HG03354 (cell line): ENCODE results near the gene KIFAP3.
"Not testable (repeated sequence)": the region's sequence is repeated elsewhere in the genome, so short reads cannot be mapped to it uniquely, and the experiment has no call there.

Source experiments
- ATAC-seq: cut with Tn5 transposase; IDR thresholded peaks from one replicate; pipeline ENCODE4 v1.9.1; 2021; ENCODE audit warnings: mild to moderate bottlenecking; ENCODE audit not compliant: unreplicated experiment, poor library complexity, severe bottlenecking

Gene KIFAP3

DNA sequence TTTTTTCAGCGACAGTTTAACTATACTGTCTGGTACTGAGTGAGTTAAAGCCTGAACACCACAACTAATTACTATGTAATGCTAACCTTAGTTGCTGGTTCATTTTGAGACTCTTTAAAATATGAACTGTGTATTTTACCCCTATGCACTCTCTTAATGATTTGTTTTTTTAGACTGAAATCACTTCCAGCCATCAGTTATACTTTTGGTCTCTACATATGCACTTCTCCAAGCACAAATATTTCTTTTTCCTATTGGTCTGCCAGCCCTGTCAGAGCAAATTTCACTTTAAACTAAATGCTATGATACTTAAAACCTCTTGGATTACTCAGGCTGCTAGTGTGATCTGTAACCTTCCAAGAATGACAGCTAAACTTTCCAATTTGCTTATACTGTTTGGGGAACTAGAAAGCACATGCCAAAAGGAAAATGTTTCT is 142.7 kb downstream of the KIFAP3 start:
- no peak for ATAC-seq

GRCh38 chr1:169929210-169929526 is 145.3 kb downstream of the KIFAP3 start:
- no peak for ATAC-seq

- peak; percentile 81 for ATAC-seq
These were observed 145.9 kb downstream of the KIFAP3 start for GRCh38 chr1:169928438-169929209.

DNA sequence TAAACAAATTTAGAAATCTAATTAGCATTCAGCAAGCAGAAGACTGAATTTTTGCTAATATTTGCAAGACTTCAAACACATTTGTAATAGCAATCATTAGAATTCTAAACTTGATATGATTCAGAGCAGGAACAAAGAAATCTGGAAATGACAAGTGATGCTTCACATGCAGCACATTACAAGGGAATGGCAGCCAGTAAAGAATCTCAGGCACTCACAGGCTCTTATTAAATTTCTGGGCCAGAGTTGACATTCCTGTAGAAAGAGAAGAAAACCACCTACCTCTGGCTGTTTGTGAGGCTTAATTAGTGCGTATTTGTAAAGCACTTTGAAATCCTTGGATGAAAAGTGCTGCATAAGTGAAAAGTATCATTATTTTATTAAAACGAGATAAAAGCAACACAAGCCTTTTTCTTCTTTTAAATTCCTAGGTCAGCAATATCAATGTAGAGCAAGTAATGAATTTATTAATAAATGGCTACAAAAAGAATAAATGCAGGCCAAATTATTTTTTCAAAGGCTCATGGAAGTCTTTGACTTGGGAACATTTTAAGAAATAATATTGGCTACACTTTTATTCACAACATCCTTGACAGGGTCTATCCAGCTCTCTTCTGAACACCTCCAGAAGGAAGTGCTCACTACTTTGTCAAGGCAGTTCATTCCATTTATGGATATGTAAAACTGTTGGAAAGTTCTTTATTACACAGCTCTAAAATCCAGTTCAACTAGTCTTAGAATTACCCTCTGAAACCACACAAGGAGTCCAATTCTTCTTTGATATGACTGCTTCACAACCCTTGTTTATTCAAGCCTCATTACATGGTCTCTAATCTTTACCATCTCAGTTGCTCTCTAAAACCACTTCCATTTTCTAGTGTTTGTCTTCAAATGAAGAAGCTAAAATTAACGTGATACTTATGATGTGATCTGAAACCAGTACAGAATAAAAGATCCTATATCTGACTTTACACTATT is 148.7 kb downstream of the KIFAP3 start:
- peak; percentile 52 for ATAC-seq

GRCh38 chr1:169924829-169925228 is 149.7 kb downstream of the KIFAP3 start:
- ATAC-seq: no peak

DNA sequence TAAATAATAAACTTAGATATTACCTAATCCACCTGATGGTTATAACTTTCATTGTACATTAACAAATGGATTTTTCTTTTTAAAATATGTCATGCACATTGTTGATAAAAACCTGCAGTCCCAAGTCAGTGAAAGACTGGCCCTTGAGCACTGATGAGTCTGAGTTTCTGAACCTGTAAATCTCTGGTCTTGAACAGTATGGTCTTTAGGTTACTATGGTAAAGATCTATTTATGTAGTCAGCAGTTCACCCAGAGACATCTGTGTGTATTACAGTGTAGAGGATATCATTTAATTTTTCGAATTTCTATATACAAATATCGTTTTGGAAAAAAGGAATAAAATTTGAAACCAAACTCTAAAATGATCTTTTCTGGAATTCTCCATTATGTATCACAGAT is 150.4 kb downstream of the KIFAP3 start:
- no peak for ATAC-seq

DNA sequence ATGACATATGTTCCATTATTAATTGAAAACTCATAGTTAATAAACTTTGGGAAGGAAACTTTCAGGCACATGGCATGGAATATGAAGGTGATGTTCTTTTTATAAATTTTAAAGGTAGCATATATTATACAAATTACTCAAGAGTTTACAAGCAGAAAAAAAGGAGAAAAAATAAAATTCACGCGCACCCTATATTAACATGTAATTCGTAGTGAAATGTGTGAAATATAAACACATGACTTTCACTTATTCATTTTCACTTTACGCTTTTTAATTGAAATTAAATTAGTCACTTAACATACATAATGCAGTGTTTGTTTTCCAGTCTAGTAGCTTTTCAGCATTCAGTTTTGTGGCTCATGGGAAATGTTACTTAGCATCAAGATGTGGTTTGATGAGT is 153.4 kb downstream of the KIFAP3 start:
- no peak for ATAC-seq

DNA sequence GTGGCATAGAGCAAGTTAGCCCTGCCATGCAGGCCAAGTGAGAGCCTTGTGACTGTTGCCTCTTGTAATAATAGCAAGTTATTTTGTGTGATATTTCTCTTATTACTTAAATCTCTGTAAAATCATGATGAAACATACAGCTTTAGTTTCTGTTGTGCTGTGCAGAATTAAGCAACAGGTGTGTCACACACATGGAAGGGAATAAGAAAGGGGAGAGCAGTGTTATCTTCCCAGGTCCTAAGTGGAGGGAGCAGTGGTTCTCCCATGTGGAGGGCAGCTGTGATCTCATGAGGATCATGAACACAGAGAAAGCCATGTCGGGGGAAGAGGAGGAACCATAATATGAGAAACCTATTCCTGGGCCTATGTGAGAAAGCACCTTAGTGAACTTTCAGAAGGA is 155.6 kb downstream of the KIFAP3 start:
- no peak for ATAC-seq

GRCh38 chr1:169918220-169918619 is 156.3 kb downstream of the KIFAP3 start:
- not testable (repeated sequence) for ATAC-seq

GRCh38 chr1:169915150-169915549 is 159.3 kb downstream of the KIFAP3 start:
- ATAC-seq: no peak

DNA sequence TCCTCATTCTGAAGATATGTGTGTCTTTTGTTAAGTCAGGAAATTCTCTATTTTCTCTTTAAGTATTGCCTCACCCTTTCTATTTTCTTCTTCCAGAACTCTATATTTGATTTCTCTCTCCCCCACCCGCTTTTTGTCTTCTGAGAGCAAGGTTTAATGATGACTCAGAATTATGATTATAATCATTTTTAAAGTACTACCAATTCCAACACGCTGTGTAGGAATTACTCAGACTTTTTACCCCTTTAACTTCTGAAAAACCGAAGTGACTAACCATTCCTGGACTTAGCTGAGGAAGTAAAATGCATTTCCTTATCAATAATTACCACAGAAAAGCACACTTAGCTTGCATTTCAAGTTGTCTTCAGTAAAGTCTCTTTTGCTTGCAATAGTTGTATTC is 160.0 kb downstream of the KIFAP3 start:
- no peak for ATAC-seq

GRCh38 chr1:169909499-169909898 is 165.0 kb downstream of the KIFAP3 start:
- ATAC-seq: no peak

DNA sequence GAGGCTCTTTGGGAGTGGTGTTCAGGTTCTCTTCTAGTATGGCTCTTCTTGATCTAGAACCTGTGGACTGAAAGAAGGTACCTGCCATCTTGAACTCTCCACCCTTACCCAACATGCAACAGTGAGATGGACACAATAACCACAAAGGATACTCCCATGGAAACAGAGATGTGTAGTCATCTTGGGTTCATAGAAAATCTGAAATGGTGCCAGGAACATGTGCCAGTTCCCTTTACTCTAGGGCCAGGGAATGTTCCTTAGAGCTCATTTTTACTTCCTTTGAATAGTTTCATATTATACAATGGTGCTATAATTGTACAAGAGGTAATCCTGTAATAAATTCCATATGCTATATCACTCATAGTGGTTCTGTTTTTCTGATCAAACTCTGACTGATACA is 167.6 kb downstream of the KIFAP3 start:
- ATAC-seq: no peak

DNA sequence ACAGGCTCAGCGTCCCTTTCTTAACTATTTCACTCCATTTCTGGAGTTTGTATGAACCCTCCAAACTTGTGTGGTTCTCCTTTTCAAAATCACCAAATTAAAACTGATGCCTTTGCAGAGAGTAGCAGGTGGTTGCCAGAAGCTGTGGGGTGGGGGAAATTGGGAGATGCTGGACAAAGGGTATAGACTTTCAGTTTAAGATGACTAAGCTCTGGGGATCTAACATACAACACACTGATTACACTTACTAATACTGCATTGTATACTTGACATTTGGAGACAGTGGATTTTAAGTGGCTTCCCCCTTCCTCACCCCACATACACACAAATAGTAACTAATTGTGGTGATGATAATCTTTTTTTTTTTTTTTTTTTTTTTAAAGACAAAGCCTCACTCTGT is 169.7 kb downstream of the KIFAP3 start:
- ATAC-seq: no peak

DNA sequence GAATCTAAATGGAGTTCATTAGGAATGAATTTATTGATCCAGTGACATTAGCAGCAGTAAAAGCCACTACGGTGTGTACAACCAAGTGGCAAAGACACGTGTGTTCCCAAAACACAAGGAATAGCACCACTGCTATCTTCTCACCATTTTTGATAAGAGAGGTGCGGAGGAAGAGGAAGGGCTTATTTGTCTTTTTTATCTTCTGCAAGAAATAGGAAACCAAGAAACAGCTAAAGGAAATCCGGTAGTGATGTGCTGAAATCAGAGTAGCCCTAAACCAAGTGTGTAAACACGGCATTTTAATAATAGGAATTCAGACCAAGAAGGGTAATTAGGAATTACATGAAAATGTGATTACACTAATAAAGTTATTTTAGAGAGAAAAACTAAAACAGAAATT is 171.7 kb downstream of the KIFAP3 start:
- ATAC-seq: no peak

DNA sequence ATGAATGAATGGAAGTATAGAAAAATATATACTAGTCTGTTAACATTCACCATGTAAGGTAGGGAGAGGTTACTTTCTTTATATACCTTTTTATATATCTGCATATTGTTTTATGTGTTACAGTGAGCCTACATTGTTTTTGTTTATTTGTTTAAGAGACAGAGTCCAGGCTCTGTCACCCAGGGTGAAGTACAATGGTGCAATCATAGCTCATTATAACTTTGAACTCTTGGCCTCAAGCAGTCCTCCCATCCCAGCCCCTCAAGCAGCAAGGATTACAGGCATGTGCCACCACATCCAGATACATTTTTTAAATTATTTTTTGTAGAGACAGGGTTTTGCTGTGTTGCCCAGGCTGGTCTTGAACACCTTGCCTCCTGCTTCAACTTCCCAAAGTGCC is 173.4 kb downstream of the KIFAP3 start:
- ATAC-seq: no peak

DNA sequence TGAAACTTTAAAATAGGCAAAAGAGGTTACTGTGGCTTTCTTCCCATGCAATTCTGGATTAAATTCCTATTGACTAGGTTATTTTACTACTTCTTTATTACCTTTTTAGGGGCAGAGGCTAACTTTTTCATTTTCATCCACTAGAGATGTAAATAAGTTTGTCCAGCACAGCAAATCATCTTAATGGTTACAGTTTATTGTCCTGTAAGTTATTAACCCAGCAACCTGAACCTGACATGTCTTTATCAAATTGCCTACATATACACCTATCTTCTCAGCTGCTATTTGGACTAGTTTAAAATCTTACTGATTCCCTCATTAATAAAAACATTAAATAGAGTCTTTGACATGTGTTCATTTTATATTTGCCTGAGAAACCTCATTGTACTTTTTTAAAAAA is 173.9 kb downstream of the KIFAP3 start:
- ATAC-seq: no peak

DNA sequence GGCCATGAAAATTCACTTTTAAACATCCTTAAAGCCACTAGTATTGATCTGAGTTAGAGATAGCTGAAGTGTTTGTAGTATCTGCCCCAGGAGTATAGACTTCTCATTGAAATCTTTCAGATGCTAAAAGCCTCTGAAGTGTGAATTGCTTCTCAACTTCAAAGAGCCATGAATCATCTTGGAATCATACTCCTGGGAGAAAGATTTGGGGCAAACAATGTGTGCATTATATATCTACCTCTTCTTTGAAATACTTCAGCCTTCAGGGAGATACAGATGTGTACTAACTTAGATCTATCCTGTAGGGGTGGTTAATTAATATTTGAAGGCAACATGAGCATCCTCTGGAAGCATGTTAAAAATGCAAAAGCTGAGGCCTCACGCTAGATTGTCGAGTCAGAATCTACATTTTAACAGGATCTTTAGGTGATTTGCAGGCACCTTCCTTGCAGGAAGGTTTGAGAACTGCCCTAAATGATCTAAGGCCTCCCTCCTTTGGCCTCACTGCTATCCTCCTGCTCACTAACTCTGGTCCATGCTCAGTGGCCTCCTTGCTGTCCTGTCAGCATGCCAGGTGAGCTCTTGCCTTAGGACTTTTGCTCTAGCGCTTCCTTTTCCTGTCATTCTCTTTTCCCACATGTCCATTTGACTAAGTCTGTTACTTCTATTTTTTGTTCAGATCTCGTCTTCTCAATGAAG is 174.8 kb downstream of the KIFAP3 start:
- no peak for ATAC-seq

GRCh38 chr1:169896013-169896412 is 178.5 kb downstream of the KIFAP3 start:
- no peak for ATAC-seq

GRCh38 chr1:169894424-169895145 is 179.9 kb downstream of the KIFAP3 start:
- ATAC-seq: no peak
